GM21423 (cell line): Measurements from ENCODE around the gene PIP5K1C.

ENCODE experiments used
- ATAC-seq: cut with Tn5 transposase; IDR thresholded peaks from one replicate; pipeline ENCODE4 v1.9.1; 2021; ENCODE audit warnings: mild to moderate bottlenecking, moderate library complexity; ENCODE audit not compliant: unreplicated experiment

Gene PIP5K1C

GRCh38 chr19:3721887-3722442 is 21.7 kb upstream of the PIP5K1C start:
- ATAC-seq: no peak

DNA sequence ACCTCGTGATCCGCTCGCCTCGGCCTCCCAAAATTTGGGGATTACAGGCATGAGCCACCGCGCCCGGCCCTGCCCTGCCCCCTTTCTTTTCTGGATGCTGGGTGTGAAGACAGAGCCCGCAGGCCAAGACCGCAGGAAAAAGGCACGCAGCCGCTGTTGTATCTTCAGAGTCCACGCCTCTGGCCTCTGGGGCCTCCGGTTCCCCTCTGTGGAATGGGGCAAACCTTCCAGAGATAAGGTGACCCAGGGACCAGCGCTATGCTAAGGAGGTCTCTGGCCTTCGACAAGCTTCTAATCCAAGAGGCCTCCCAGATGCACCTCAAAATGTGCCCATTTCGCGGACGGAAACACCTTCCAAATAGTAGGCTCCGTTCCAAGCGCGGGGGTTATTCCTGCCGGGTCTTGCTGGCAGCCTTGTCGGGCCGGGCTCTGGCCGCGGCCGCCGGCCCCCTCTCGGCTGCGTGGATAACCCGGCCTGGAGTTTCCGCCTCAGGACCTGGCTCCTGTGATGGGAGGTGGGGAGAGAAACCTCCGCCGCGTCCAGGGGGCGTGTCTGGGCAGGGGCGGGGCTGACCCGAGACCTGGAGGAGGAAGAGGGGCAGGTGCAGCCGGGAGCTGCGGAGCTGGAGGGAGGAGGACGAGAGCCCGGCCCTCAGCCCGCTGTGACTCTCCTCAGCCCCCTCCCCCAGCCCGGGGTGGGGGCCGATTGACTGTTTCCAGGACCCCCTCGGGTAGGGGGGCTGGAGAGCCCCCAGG is 21.0 kb upstream of the PIP5K1C start:
- no peak for ATAC-seq

GRCh38 chr19:3720349-3720917 is 20.2 kb upstream of the PIP5K1C start:
- ATAC-seq: no peak

- no peak for ATAC-seq
Measured at GRCh38 chr19:3719868-3720267, 19.6 kb upstream of the PIP5K1C start.

GRCh38 chr19:3716147-3716668 is 15.9 kb upstream of the PIP5K1C start:
- no peak for ATAC-seq

DNA sequence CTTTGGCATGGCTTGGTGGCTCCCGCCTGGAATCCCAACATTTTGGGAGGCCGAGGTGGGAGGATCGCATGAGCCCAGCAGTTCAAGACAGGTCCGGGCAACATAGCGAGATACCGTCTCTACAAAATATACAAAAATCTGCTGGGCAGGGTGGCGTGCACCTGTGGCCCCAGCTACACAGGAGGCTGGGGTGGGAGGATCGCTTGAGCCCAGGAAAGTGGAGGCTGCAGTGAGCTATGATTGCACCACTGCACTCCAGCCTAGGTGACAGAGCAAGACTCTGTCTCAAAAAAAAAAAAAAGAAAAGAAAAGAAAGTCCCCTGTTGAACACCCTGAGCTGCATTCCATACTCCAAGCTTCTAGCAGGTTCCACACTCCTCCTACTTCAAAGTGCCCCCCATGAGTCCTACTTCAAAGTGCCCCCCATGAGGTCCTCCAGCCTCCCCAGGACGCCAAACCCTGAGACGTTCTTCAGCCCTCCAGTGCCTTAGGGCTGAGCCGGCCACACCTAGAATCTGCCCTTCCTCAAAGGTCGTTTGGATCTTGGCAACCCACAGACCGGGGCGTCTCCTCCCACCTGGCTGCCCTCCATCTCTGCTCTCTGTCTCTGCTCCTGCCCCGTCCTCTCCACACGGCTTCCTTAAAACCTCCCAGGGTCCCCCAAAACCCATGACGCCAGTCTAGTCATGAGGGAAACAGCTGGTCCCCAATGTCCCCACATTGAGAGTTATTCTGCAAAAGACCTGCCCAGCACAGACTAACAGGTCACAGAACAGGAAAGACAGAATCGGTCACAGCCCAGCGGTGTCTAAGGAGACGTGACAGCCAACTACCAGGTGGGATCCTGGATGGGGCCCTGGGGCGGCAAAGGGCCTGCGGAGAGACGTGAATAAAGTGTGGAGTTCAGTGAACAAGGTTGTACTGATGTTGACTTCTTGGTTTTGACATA is 12.7 kb upstream of the PIP5K1C start:
- no peak for ATAC-seq

- ATAC-seq: no peak
Measured at GRCh38 chr19:3710265-3710812, 10.1 kb upstream of the PIP5K1C start.

DNA sequence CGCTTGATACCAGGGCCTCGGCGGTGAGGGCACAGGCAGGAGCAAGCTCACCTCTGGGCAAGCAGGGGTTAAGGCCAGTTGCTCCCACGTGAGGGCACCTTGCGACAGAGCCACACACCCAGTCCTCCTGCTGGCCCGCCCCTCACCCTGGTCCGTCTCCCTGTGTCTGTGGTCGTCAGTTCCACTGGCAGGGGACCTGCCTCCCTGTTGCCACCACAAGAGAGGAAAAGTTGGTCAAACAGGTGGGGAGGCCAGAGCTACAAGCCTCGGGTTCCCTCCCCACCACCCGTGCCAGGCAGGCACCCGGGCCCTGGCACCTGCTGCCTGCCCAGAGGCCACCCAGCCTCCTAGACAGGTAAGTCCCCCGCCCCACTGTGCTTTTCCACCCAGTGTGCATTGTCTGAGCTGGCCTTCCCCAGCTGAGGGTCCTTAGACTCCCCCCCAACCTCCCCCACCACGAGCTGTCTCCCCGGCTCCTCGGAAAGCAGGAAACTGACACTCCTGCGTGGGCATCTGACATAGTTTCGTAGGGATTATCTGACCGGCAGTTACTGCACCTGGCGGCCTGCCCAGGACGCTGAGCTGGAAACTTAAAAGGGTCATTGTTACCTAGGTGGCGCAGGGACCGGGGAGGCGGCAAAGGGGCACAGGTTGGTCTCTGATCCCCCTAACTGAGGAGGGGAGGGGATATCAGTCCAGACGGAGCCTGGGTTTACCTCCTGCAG is 8.1 kb upstream of the PIP5K1C start, which contains the start of gene TJP3:
TJP3 (plus strand) TSS at position 178 of the 725 bp plus-strand sequence. CDS start 20,049 bp downstream, outside the sequence.
- ATAC-seq: no peak

- no peak for ATAC-seq
Measured at GRCh38 chr19:3707868-3708206, 7.6 kb upstream of the PIP5K1C start.

DNA sequence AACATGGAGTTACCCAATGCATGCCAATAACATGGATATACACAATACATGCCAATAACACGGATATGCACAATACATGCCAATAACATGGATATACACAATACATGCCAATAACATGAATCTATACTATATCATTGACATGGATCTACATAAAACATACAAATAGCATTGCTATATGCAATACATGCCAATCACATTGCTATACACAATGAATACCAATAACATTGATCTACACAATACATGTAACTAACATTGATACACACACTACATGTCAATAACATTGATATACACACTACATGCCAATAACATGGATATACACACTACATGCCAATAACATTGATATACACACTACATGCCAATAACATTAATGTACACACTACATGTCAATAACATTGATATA is 932 bp upstream of the PIP5K1C start:
- ATAC-seq: no peak

GRCh38 chr19:3699741-3700241 is 477 bp downstream of the PIP5K1C start:
- ATAC-seq: peak; percentile 12

- ATAC-seq: no peak
Measured at GRCh38 chr19:3698974-3699740, 1.1 kb downstream of the PIP5K1C start.

DNA sequence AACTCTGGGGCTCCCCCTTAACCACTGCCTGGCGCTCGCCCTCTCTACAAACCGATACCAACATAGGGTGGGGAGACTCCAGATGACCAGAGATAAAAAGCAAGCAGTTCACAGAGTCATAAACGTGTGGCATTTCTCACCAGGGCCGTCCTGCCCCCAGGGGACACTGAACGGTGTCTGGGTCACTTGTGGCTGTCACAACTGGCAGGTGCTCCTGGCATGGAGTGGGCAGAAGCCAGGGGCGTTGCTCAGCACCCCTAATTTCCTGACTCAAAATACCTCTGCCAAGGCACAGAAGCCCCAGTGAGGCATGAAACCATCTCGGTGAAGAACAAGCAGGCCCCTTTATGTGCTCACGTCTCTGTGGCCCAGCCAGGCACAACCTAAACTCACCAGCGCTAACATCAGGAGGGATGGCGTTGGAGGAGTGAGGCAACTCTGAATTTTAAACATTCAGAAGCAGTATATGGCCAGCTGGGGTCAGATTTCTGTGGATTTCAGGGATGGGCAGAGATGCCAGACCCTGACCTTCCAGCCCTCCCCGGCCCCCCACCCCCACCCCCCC is 1.8 kb downstream of the PIP5K1C start:
- no peak for ATAC-seq

DNA sequence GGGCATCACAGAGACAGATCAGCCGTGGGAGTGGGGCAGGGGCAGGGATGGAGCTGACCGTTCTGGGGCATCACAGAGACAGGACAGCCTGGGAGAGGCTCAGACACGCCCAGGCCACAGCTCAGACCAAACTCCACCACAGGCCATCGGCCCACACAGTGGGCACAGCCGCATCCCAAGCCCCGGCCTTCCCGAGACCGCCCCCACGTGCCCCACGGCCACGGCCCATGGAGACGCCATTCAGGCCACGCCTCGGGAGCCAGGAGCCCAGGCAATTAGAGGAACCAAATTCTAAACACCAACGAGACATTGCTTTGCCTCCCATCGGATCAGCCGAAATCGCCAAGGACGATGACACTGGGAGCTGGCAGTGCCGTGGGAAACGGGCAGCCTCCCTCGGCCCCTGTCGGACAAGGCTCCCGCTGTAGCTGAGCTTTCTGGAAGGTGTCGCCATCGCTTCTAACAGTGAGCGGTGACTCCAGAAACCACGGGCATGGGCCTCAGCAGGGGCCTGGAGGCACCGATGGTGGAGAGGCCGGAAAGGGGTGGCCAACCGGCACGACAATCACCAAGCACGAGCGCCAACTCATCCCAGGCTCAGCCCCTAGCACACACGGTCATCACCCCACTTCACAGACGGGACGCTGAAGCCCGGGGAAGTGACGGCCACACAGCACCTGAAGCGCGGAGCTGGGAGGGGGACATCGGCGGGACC is 2.4 kb downstream of the PIP5K1C start:
- ATAC-seq: no peak

- ATAC-seq: no peak
Measured at GRCh38 chr19:3697094-3697493, 3.2 kb downstream of the PIP5K1C start.

- no peak for ATAC-seq
Measured at GRCh38 chr19:3696660-3696995, 3.6 kb downstream of the PIP5K1C start.

DNA sequence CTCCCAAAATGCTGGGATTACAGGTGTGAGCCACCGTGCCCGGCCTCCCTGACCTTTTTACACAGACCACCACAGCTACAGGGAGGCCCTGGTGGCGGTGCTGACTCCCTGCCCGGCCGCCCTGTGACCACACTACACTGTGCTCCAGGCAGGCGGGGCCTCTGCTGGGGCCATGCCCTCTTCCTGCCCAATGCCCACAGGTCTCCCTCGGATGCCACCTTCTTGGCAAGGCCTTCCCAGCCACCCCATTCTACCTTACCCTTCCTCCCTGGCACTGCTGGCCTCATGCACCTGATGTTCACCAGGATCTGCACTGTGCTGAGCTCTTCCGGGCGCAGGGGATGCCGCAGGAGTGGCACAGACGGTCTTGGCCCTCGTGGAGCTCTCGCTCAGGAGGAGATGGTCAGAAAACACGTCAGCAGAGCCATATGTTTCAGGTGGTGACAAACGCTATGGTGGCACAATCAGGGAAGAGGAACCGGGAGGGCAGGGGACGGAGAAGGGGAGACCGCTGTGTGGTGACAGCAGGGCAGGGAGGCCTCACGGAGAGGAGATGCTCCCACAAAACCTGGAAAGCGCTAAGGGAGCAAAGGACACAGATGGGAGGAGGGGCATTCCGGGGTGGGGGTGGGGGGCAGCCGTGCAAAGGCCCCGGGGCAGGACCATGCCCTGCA is 4.1 kb downstream of the PIP5K1C start:
- no peak for ATAC-seq
